Measurements from ENCODE around the gene ZDHHC3.

DNA sequence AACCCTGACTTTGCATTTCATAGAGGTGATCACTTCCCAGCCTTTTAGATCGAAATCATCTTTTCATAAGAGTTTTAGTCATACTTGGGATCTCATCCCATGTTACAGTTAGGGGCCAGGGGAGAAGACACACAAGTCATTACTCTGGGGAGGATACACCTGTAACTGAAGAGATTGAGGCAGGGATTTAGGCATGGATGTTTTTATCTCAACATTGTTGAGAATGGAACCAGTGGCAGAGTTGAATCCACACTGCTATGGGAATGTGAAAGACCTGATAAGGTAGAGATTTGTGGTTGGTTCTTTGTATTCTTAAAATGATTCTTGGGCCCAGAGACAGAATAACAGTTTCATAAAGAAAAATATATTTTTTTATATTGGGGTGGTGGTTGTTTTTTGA is 33.9 kb upstream of the ZDHHC3 start:
- TF ChIP-seq, protein P1, sequence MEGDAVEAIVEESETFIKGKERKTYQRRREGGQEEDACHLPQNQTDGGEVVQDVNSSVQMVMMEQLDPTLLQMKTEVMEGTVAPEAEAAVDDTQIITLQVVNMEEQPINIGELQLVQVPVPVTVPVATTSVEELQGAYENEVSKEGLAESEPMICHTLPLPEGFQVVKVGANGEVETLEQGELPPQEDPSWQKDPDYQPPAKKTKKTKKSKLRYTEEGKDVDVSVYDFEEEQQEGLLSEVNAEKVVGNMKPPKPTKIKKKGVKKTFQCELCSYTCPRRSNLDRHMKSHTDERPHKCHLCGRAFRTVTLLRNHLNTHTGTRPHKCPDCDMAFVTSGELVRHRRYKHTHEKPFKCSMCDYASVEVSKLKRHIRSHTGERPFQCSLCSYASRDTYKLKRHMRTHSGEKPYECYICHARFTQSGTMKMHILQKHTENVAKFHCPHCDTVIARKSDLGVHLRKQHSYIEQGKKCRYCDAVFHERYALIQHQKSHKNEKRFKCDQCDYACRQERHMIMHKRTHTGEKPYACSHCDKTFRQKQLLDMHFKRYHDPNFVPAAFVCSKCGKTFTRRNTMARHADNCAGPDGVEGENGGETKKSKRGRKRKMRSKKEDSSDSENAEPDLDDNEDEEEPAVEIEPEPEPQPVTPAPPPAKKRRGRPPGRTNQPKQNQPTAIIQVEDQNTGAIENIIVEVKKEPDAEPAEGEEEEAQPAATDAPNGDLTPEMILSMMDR (conservative IDR thresholded peaks at IDR 0.05; ENCODE audit: low read depth, low read length): no peak
- TF ChIP-seq EZH2 (IDR thresholded peaks at IDR 0.05; ENCODE audit: borderline replicate concordance, low read depth, low read length, poor library complexity, severe bottlenecking): no peak

Measured in A673 (cell line).